Colon (tissue), 2 donors: ENCODE results near the gene AIRE.
"Not testable (repeated sequence)": the region's sequence is repeated elsewhere in the genome, so short reads cannot be mapped to it uniquely, and the experiment has no call there.

ENCODE experiments used
- FAIRE-seq: peaks from 2 replicates; lab custom pipeline; 2012; peaks lifted over from hg19 to GRCh38; lab: Jason Lieb, UNC
- donor health status: control.
- donor health status: control.

AIRE gene

GRCh38 chr21:44267655-44268142 is 18.0 kb upstream of the AIRE start:
- no peak for FAIRE-seq

GRCh38 chr21:44269090-44269489 is 16.6 kb upstream of the AIRE start:
- FAIRE-seq, result no peak

- FAIRE-seq, result no peak
Observed at GRCh38 chr21:44271558-44272283, 14.0 kb upstream of the AIRE start.

- FAIRE-seq, result no peak
Observed at GRCh38 chr21:44272284-44272858, 13.3 kb upstream of the AIRE start.

GRCh38 chr21:44273046-44273445 is 12.6 kb upstream of the AIRE start:
- FAIRE-seq, result no peak

GRCh38 chr21:44275041-44275440 is 10.6 kb upstream of the AIRE start:
- no peak for FAIRE-seq

- no peak for FAIRE-seq
Observed at GRCh38 chr21:44279354-44280260, 6.1 kb upstream of the AIRE start.

- FAIRE-seq, result no peak
Observed at GRCh38 chr21:44281801-44282200, 3.9 kb upstream of the AIRE start.

GRCh38 chr21:44282370-44282769 is 3.3 kb upstream of the AIRE start:
- FAIRE-seq, result no peak

GRCh38 chr21:44283211-44283785 is 2.4 kb upstream of the AIRE start:
- not testable (repeated sequence) for FAIRE-seq

GRCh38 chr21:44283948-44284347 is 1.7 kb upstream of the AIRE start:
- FAIRE-seq, result no peak

GRCh38 chr21:44286086-44286715 is 525 bp downstream of the AIRE start:
- no peak for FAIRE-seq

GRCh38 chr21:44286716-44287632 is 1.3 kb downstream of the AIRE start:
- no peak for FAIRE-seq

- FAIRE-seq, result no peak
Observed at GRCh38 chr21:44288251-44289110, 2.8 kb downstream of the AIRE start.

- no peak for FAIRE-seq
Observed at GRCh38 chr21:44289381-44290010, 3.8 kb downstream of the AIRE start.

GRCh38 chr21:44290327-44291077 is 4.8 kb downstream of the AIRE start:
- no peak for FAIRE-seq

GRCh38 chr21:44291078-44291935 is 5.6 kb downstream of the AIRE start:
- FAIRE-seq, result no peak
